Activated naive CD8-positive, alpha-beta T cell treated with anti-CD3 and anti-CD28 coated beads for 36 hours (primary cell): ENCODE results near the gene AXIN1. TPM values are rescaled to one million over a fixed set of nuclear protein-coding genes. Genes with fewer than 3 reads are reported as not detected.
"Not testable (repeated sequence)": the region's sequence is repeated elsewhere in the genome, so short reads cannot be mapped to it uniquely, and the experiment has no call there.

ENCODE experiments used
- DNase-seq: peaks from one replicate; pipeline ENCODE4 v3.0.0; 2021
- H3K27ac Mint-ChIP-seq: one replicate; pipeline ENCODE4 v1.8.0; 2022; ENCODE audit warnings: mild to moderate bottlenecking, moderate library complexity, mixed read lengths
- H3K27me3 Mint-ChIP-seq: one replicate; pipeline ENCODE4 v1.8.0; 2022; ENCODE audit warnings: mild to moderate bottlenecking, mixed read lengths
- H3K36me3 Mint-ChIP-seq: one replicate; pipeline ENCODE4 v1.8.0; 2021; ENCODE audit warnings: mild to moderate bottlenecking, mixed read lengths
- H3K4me1 Mint-ChIP-seq: one replicate; pipeline ENCODE4 v1.8.0; 2021; ENCODE audit warnings: mixed read lengths
- H3K4me3 Mint-ChIP-seq: one replicate; pipeline ENCODE4 v1.8.0; 2022; ENCODE audit warnings: mild to moderate bottlenecking, moderate library complexity, mixed read lengths
- H3K9me3 Mint-ChIP-seq: one replicate; pipeline ENCODE4 v1.8.0; 2022; ENCODE audit warnings: mixed read lengths
- total RNA-seq, 2 experiments: library from RNA; stranded (reverse); gene quantifications; one replicate each; pipeline ENCODE4 v1.2.3, GENCODE V29; 2021

AXIN1 gene
- total RNA-seq, 2 experiments from 2014 or later, result 23.9 to 24.6 TPM

- Mint-ChIP-seq H3K27me3 (peaks cover 5% of the 10 kb centered on the region), H3K4me3 (no peak overlapping the region), H3K27ac (no peak overlapping the region)
Observed at GRCh38 chr16:367333-367903, 14.9 kb upstream of the AXIN1 start.

GRCh38 chr16:366476-366875, 14.0 kb upstream of the AXIN1 start:
- Mint-ChIP-seq H3K4me3 (no peak overlapping the region), H3K27ac (no peak overlapping the region), H3K27me3 (peaks cover 5% of the 10 kb centered on the region), H3K36me3 (peaks cover 3% of the 10 kb centered on the region), H3K9me3 (no peaks in the 10 kb centered on the region), H3K4me1 (peaks cover 15% of the 10 kb centered on the region)
- DNase-seq, result no peak

More at GRCh38 chr16:367333-367903, 14.9 kb upstream of the AXIN1 start:
- Mint-ChIP-seq H3K4me1 (peaks cover 11% of the 10 kb centered on the region), H3K9me3 (no peaks in the 10 kb centered on the region), H3K36me3 (peaks cover 3% of the 10 kb centered on the region)
- no peak for DNase-seq

GRCh38 chr16:364595-365491, 12.3 kb upstream of the AXIN1 start:
- H3K4me1 Mint-ChIP-seq, result peaks cover 8% of the 10 kb centered on the region
- H3K27me3 Mint-ChIP-seq, result peaks cover 5% of the 10 kb centered on the region
- no peak overlapping the region for H3K27ac Mint-ChIP-seq
- DNase-seq, result no peak
- no peaks in the 10 kb centered on the region for H3K9me3 Mint-ChIP-seq
- H3K4me3 Mint-ChIP-seq, result no peak overlapping the region
- H3K36me3 Mint-ChIP-seq, result peaks cover 1% of the 10 kb centered on the region

- Mint-ChIP-seq H3K36me3 (peaks cover 1% of the 10 kb centered on the region), H3K4me1 (peaks cover 5% of the 10 kb centered on the region), H3K27me3 (peaks cover 5% of the 10 kb centered on the region), H3K27ac (no peak overlapping the region), H3K4me3 (no peak overlapping the region), H3K9me3 (no peaks in the 10 kb centered on the region)
- DNase-seq, result no peak
Observed at GRCh38 chr16:363766-364490, 11.4 kb upstream of the AXIN1 start.

GRCh38 chr16:363110-363765, 10.7 kb upstream of the AXIN1 start:
- no peak overlapping the region for H3K4me3 Mint-ChIP-seq
- H3K27ac Mint-ChIP-seq, result no peak overlapping the region
- DNase-seq, result no peak
- H3K4me1 Mint-ChIP-seq, result peaks cover 5% of the 10 kb centered on the region
- H3K27me3 Mint-ChIP-seq, result peaks cover 5% of the 10 kb centered on the region
- peaks cover 1% of the 10 kb centered on the region for H3K36me3 Mint-ChIP-seq
- no peaks in the 10 kb centered on the region for H3K9me3 Mint-ChIP-seq

GRCh38 chr16:362702-362999, 10.1 kb upstream of the AXIN1 start:
- DNase-seq, H3K36me3 Mint-ChIP-seq, H3K27me3 Mint-ChIP-seq, H3K4me3 Mint-ChIP-seq, H3K4me1 Mint-ChIP-seq, H3K27ac Mint-ChIP-seq, H3K9me3 Mint-ChIP-seq: not testable (repeated sequence)

GRCh38 chr16:361872-362701, 9.6 kb upstream of the AXIN1 start:
- Mint-ChIP-seq H3K4me1 (peaks cover 5% of the 10 kb centered on the region), H3K27ac (no peak overlapping the region), H3K9me3 (no peaks in the 10 kb centered on the region), H3K4me3 (peak overlapping the region; percentile 10), H3K36me3 (peaks cover 1% of the 10 kb centered on the region), H3K27me3 (peaks cover 5% of the 10 kb centered on the region)
- DNase-seq, result peak; percentile 68

- DNase-seq, result no peak
- no peak overlapping the region for H3K4me3 Mint-ChIP-seq
- H3K36me3 Mint-ChIP-seq, result peaks cover 1% of the 10 kb centered on the region
- H3K9me3 Mint-ChIP-seq, result no peaks in the 10 kb centered on the region
- H3K27me3 Mint-ChIP-seq, result peaks cover 5% of the 10 kb centered on the region
- H3K27ac Mint-ChIP-seq, result no peak overlapping the region
- peaks cover 7% of the 10 kb centered on the region for H3K4me1 Mint-ChIP-seq
Observed at GRCh38 chr16:361341-361871, 8.9 kb upstream of the AXIN1 start.

GRCh38 chr16:360698-361336, 8.3 kb upstream of the AXIN1 start:
- DNase-seq, result no peak
- Mint-ChIP-seq H3K9me3 (no peaks in the 10 kb centered on the region), H3K27me3 (peaks cover 5% of the 10 kb centered on the region), H3K27ac (no peak overlapping the region), H3K4me3 (no peak overlapping the region), H3K4me1 (peaks cover 7% of the 10 kb centered on the region), H3K36me3 (peaks cover 1% of the 10 kb centered on the region)

- peaks cover 13% of the 10 kb centered on the region for H3K4me1 Mint-ChIP-seq
- H3K9me3 Mint-ChIP-seq, result no peaks in the 10 kb centered on the region
- H3K27me3 Mint-ChIP-seq, result peaks cover 5% of the 10 kb centered on the region
- no peak overlapping the region for H3K4me3 Mint-ChIP-seq
- H3K36me3 Mint-ChIP-seq, result no peaks in the 10 kb centered on the region
- DNase-seq, result no peak
- H3K27ac Mint-ChIP-seq, result no peak overlapping the region
Observed at GRCh38 chr16:359871-360697, 7.6 kb upstream of the AXIN1 start.

- Mint-ChIP-seq H3K4me1 (peaks cover 17% of the 10 kb centered on the region), H3K36me3 (no peaks in the 10 kb centered on the region), H3K9me3 (no peaks in the 10 kb centered on the region), H3K4me3 (no peak overlapping the region), H3K27ac (no peak overlapping the region), H3K27me3 (peaks cover 5% of the 10 kb centered on the region)
- no peak for DNase-seq
Observed at GRCh38 chr16:359067-359763, 6.7 kb upstream of the AXIN1 start.

GRCh38 chr16:356741-357140, 4.2 kb upstream of the AXIN1 start:
- no peak overlapping the region for H3K27ac Mint-ChIP-seq
- no peaks in the 10 kb centered on the region for H3K9me3 Mint-ChIP-seq
- H3K36me3 Mint-ChIP-seq, result no peaks in the 10 kb centered on the region
- peaks cover 16% of the 10 kb centered on the region for H3K4me1 Mint-ChIP-seq
- H3K4me3 Mint-ChIP-seq, result no peak overlapping the region
- no peak for DNase-seq
- H3K27me3 Mint-ChIP-seq, result no peaks in the 10 kb centered on the region
